Activated T-helper 2 cell treated with anti-CD3 and anti-CD28 coated beads, Interferon-gamma antibody, Interleukin-2, Interleukin-4, amounts not matched to agents 10 μg/mL and 5 μg/mL and 100 μg/mL, durations not matched to agents 14 hours and 24 hours and 36 hours (primary cell): ENCODE results near the gene ATF1. TPM values are rescaled to one million over a fixed set of nuclear protein-coding genes. Genes with fewer than 3 reads are reported as not detected.
A peak's percentile ranks its signal among the peaks of the same experiment; 100 is the strongest.

Experiments used
- DNase-seq: peaks from one replicate; pipeline ENCODE4 v3.0.0; 2021; ENCODE audit warnings: low spot score
- H3K27ac Mint-ChIP-seq: one replicate; pipeline ENCODE4 v1.8.0; 2021; ENCODE audit warnings: mixed read lengths
- H3K27me3 Mint-ChIP-seq: one replicate; pipeline ENCODE4 v1.8.0; 2021; ENCODE audit warnings: low read depth, mixed read lengths
- H3K36me3 Mint-ChIP-seq: one replicate; pipeline ENCODE4 v1.8.0; 2021; ENCODE audit warnings: low read depth, mixed read lengths
- H3K4me1 Mint-ChIP-seq: one replicate; pipeline ENCODE4 v1.8.0; 2021; ENCODE audit warnings: low read depth, mixed read lengths
- H3K4me3 Mint-ChIP-seq: one replicate; pipeline ENCODE4 v1.8.0; 2021; ENCODE audit warnings: low read depth, mild to moderate bottlenecking, moderate library complexity, mixed read lengths
- H3K9me3 Mint-ChIP-seq: one replicate; pipeline ENCODE4 v1.8.0; 2021; ENCODE audit warnings: mixed read lengths
- intact Hi-C: fragments of 100-400 bp; cut with micrococcal nuclease; formaldehyde crosslinking; loops from one replicate; pipeline ENCODE4 v1.15.1; 2023
- total RNA-seq: library from RNA; stranded (reverse); gene quantifications from 2 replicates; pipeline ENCODE4 v1.2.3, GENCODE V29; 2022

The ATF1 gene
- total RNA-seq: 58.8 and 63.0 TPM in 2 replicates

DNA sequence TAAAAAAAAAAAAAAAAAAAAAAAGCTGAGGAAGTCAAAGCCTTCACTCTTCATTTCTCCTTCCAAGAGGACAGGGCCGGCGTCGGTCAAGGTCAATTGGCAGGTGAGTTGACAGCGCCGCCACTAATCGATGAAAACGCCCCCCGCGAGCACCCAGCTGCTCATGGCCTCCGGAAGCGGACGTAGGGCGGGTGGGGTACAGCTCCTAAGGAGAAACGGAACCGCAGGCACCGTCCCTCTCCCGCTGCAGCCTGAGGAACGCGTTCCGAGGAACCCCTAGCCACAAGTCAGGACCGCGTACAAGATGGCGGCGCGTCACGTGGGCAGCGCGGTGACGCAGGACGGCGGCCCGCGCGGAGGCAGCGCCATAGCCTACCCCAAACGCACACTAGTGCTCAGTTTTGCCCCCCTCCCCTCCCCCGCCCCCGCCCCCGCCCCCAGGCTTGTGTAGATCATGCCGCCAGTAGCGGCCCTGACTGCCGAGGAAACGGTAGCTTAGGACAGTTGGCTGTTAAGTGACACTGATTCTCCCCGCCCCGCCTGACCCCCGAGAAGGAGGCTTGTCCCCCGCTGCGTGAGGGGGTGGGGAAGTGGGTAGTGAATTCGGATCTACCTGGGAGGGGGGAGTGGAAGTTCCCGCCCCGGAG, at the start of gene ATF1:
ATF1 (plus strand) TSS at position 463 of the 647 bp plus-strand sequence. CDS start 16,045 bp downstream, outside the sequence.
- peak; percentile 89 for DNase-seq
- H3K9me3 Mint-ChIP-seq: peaks cover under 1% of the 10 kb centered on the region
- peak within 1 kb of the TSS; percentile 98 for H3K4me3 Mint-ChIP-seq
- H3K27ac Mint-ChIP-seq: peak within 1 kb of the TSS; percentile 97
- peaks cover 17% of the 10 kb centered on the region for H3K36me3 Mint-ChIP-seq
- intact Hi-C loops: loop anchor here (2.0 to 10.0 kb wide), 6 partner anchors 21 to 561 kb away; partner anchors contain the start of genes BIN2, CSRNP2 and DIP2B
- no peaks in the 10 kb centered on the region for H3K27me3 Mint-ChIP-seq
- H3K4me1 Mint-ChIP-seq: peaks cover 23% of the 10 kb centered on the region

DNA sequence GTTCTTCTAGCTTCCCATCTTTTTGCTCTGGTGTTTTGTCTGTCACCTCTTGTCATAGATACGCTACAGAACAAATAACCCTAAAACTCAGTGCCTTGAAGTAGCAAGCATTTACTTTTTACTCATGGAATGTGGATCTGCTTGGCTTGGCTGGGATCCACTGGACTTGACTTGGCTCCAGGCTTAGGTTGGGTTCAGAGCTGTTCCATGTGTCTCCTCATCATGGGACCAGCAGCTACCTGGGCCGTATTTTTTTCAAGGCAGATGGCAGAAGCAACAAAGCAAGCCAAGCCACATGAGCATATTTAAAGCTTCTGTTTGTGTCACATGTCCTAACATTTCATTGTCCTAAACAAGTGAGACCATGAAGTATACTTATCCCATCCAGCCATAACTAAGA, 48.7 kb upstream of the ATF1 start:
- Mint-ChIP-seq H3K27ac (no peak overlapping the region), H3K36me3 (peaks cover 34% of the 10 kb centered on the region), H3K27me3 (no peaks in the 10 kb centered on the region), H3K9me3 (no peaks in the 10 kb centered on the region), H3K4me1 (no peaks in the 10 kb centered on the region), H3K4me3 (no peak overlapping the region)
- intact Hi-C loops: no loop called here
- no peak for DNase-seq

DNA sequence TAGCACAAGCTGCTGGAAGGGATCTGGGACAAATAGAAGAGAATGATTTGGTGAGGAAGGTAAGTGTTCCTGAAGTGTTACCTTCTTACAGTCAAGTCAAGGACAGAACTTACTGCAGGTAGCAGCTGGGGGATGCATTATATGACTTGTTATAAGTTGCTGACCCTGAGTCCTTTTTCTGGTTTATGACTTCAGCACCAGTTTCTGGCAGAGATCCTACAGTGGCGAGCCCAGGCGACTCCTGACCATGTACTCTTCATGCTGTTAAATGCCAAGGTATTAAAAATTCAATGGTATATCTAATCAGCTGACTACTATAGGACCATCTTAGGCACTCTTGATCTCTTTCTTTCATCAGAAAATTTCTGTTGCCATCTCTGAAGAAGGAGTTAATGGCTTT, 45.1 kb upstream of the ATF1 start:
- intact Hi-C loops: no loop called here
- H3K27me3 Mint-ChIP-seq: no peaks in the 10 kb centered on the region

DNA sequence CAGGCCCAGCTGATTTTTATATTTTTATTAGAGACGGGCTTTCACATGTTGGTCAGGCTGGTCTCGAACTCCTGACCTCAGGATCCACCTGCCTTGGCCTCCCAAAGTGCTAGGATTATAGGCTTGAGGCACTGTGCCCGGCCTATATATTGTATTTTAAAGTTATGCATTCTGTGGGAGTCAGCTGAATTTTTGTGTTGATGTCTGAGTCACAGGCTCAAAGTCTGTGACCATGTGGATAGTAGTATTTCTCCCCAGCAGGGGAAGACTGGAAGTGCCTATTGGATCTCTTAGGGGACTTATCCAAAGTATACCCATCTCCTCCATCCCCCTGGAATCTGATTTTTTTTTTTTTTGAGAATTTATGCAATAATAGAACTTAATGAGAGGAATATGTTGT, 43.8 kb upstream of the ATF1 start:
- Mint-ChIP-seq H3K27me3 (no peaks in the 10 kb centered on the region), H3K4me3 (no peak overlapping the region), H3K27ac (no peak overlapping the region), H3K4me1 (peaks cover 4% of the 10 kb centered on the region), H3K36me3 (peaks cover 53% of the 10 kb centered on the region), H3K9me3 (no peaks in the 10 kb centered on the region)
- DNase-seq: no peak
- intact Hi-C loops: no loop called here

More for the DNA sequence above, 45.1 kb upstream of the ATF1 start:
- Mint-ChIP-seq H3K36me3 (peaks cover 48% of the 10 kb centered on the region), H3K27ac (no peak overlapping the region), H3K4me1 (peaks cover 4% of the 10 kb centered on the region), H3K4me3 (no peak overlapping the region), H3K9me3 (no peaks in the 10 kb centered on the region)
- DNase-seq: no peak

DNA sequence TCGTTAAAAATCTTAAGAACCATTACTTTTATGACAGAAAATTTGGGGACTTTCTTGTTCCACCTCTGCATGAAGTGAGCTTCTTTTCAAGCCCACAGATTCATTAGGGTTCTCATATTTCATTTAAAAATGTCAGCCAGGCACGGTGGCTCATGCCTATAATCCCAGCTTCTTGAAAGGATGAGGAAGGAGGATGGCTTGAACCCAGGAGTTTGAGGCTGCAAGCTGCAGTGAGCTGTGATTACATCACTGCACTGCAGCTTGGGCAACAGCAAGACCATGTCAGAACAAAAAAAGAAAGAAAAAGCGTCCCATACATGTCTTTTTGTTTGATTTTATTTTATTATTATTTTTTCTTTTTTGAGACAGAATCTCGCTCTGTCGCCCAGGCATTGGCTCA, 43.4 kb upstream of the ATF1 start:
- no peak overlapping the region for H3K27ac Mint-ChIP-seq
- H3K4me1 Mint-ChIP-seq: peaks cover 4% of the 10 kb centered on the region
- DNase-seq: no peak
- H3K36me3 Mint-ChIP-seq: peaks cover 53% of the 10 kb centered on the region
- H3K4me3 Mint-ChIP-seq: no peak overlapping the region
- intact Hi-C loops: no loop called here
- H3K27me3 Mint-ChIP-seq: no peaks in the 10 kb centered on the region
- H3K9me3 Mint-ChIP-seq: no peaks in the 10 kb centered on the region

DNA sequence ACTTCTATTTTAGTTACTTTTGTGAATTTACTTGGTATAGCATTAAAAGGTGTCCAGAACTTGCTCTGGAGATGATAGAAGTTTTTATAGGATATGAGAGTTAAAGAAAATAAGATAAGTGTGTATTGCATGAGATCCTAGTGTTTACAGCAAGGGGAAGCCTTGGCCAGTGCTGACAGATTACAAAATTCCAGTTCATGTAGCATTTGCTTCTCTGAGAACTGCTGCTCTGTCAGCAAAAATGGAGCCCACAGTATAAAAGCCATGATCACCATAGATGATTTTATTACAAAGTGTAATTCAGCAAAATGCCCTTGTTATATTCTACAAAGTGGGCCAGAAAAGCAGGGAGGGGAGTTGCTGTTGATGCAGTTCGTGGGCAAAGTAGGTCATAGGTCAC, 40.0 kb upstream of the ATF1 start:
- H3K4me3 Mint-ChIP-seq: no peak overlapping the region
- H3K4me1 Mint-ChIP-seq: peaks cover 4% of the 10 kb centered on the region
- intact Hi-C loops: no loop called here
- no peaks in the 10 kb centered on the region for H3K27me3 Mint-ChIP-seq
- H3K36me3 Mint-ChIP-seq: peaks cover 61% of the 10 kb centered on the region
- H3K9me3 Mint-ChIP-seq: no peaks in the 10 kb centered on the region
- no peak overlapping the region for H3K27ac Mint-ChIP-seq
- DNase-seq: no peak

DNA sequence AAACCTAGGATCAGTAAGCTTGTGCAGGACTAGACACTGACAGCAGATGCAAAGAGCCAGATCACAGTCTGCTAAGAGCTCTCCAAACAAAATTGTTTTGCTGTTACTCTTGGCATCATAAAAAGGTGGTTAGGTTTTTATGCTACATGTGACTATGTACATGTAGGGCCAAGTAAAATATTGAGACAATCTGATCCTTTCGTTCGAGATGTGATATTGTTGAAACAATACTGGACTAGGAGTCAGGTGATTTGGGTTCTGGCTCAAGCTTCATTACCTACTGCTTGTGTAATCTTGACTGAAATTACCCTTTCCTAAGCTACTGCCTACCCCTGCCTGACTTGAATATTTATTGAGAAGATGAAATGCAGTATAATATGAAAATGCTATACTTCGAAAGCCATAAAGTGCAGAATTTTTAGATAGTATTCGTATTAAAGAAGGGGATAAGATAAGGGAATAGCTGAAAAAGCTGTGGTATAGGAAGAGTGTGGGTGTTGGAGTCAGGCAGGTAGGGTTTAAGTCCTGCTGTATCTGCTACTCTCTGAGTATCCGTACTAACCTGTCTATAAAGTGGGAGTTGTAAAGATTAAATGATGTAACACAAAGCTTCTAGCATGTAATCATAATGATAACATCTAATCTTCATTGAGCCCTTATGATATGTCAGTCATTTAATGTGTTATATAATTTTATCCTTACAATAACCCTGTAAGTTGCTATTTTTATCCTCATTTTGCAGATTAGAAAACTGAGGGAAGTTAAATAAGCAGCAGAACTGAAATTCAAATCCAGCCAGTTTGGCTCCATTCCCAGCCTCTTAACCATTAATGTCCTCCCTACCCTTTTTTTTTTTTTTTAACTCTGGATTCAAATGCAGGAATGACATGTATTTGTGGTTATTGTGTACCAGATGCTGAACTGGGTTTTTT, 38.6 kb upstream of the ATF1 start:
- H3K27me3 Mint-ChIP-seq: no peaks in the 10 kb centered on the region
- no peak overlapping the region for H3K27ac Mint-ChIP-seq
- H3K9me3 Mint-ChIP-seq: no peaks in the 10 kb centered on the region
- intact Hi-C loops: no loop called here
- DNase-seq: no peak
- H3K36me3 Mint-ChIP-seq: peaks cover 67% of the 10 kb centered on the region
- H3K4me1 Mint-ChIP-seq: peaks cover 4% of the 10 kb centered on the region
- H3K4me3 Mint-ChIP-seq: no peak overlapping the region

DNA sequence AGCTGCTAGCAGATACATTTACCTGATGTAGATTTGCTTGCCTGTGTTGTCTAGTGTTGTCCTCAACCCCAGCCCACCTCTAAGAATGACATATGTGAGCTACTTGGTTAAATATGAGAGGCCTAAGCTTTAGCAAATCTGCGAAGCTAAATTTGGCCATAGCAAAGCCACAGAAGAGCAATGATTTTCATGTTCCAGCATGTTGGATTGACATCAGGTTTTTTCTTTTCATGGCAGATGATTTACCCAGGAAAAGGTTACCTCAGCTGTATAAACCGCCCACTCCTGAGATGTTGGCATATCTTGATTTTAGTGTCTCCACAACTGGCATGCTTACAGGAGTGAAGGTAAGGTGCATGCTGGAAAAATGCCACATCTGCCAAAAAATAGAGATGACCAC, 36.4 kb upstream of the ATF1 start:
- no peak for DNase-seq
- peaks cover 4% of the 10 kb centered on the region for H3K4me1 Mint-ChIP-seq
- H3K4me3 Mint-ChIP-seq: no peak overlapping the region
- peaks cover 69% of the 10 kb centered on the region for H3K36me3 Mint-ChIP-seq
- intact Hi-C loops: no loop called here
- H3K9me3 Mint-ChIP-seq: no peaks in the 10 kb centered on the region
- H3K27me3 Mint-ChIP-seq: no peaks in the 10 kb centered on the region
- no peak overlapping the region for H3K27ac Mint-ChIP-seq

DNA sequence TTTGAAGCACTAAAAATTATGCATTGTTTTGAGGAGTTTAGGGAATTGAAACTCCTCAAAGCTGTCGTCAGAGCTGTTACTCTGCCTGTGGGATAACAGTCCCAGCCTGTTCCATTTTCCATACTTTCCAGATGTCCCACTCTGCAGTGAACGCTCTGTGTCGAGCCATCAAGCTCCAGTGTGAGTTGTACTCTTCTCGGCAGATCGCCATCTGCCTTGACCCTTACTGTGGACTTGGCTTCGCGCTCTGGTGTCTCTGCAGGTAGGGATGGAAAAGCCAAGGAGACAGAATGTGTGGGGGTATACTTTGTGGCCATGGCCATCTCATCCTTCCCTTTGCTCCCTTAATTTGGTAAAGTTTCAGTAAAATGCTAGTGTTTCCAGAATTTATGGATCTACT, 35.5 kb upstream of the ATF1 start:
- H3K36me3 Mint-ChIP-seq: peaks cover 63% of the 10 kb centered on the region
- no peaks in the 10 kb centered on the region for H3K9me3 Mint-ChIP-seq
- intact Hi-C loops: no loop called here
- no peak for DNase-seq
- no peak overlapping the region for H3K27ac Mint-ChIP-seq
- no peaks in the 10 kb centered on the region for H3K27me3 Mint-ChIP-seq
- H3K4me3 Mint-ChIP-seq: no peak overlapping the region
- no peaks in the 10 kb centered on the region for H3K4me1 Mint-ChIP-seq

DNA sequence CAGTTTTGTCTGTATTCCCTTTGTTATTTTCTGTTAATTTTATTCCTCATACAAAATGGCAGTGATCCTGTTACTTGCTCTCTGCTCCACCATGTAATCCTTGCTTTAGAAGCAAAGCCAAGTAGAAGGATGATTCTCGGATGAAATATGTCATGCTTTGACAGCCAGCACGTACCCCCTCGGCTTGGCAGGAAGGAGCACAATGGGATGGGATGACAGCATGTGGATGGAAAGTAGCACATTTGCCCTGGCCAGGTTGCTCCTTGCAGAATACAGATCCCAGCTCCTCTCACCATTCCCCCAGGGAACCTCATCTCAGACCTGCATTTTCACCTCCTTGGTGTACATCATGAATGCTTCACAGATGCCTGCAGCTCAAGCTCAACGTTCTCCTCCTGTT, 35.1 kb upstream of the ATF1 start:
- Mint-ChIP-seq H3K27ac (no peak overlapping the region), H3K4me3 (no peak overlapping the region), H3K27me3 (no peaks in the 10 kb centered on the region), H3K4me1 (no peaks in the 10 kb centered on the region), H3K9me3 (no peaks in the 10 kb centered on the region), H3K36me3 (peaks cover 59% of the 10 kb centered on the region)
- intact Hi-C loops: no loop called here
- no peak for DNase-seq

DNA sequence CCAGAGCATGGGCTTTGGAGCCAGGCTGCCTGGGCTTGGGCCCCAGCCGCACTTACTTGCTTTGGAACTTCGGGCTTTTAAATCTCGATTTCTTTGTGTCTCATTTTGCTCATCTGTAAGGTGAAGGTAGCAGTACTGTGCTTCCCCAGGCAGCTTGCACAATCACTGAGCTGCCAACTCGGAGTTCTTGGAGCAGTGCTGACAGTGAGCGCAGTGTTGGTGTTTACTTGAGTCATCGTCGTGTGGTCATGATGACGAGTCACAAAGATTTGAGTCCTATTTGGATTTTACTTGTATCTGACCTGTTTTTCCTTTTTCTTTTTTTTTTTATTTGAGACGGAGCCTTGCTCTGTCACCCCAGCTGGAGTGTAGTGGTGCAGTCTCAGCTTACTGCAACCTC, 31.3 kb upstream of the ATF1 start:
- no peaks in the 10 kb centered on the region for H3K9me3 Mint-ChIP-seq
- no peak overlapping the region for H3K27ac Mint-ChIP-seq
- H3K4me1 Mint-ChIP-seq: no peaks in the 10 kb centered on the region
- H3K27me3 Mint-ChIP-seq: no peaks in the 10 kb centered on the region
- no peak for DNase-seq
- no peak overlapping the region for H3K4me3 Mint-ChIP-seq
- intact Hi-C loops: loop anchor here (10.0 kb wide), 1 partner anchor 228 kb away; the partner anchor contains the start of gene DIP2B
- H3K36me3 Mint-ChIP-seq: peaks cover 58% of the 10 kb centered on the region

DNA sequence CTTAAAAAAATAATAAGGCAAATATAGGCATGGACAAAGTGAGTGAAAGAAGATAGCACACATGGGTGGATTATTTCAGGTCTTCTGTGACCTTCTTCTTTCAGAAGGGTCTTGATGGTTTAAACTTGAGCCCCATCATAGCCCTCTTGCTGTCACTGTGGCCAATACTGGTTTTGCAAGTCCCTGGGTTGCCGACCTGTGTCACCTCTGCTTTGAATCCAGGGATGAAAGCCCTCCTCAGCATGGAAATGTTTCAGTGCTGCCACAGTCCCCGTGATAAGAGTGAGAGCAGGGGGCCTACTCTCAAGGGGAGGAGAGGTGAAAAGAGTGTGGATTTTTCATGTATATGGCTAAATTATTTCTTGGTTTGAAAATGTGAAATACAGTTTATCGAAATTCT, 30.2 kb upstream of the ATF1 start:
- Mint-ChIP-seq H3K27me3 (no peaks in the 10 kb centered on the region), H3K9me3 (no peaks in the 10 kb centered on the region), H3K4me1 (no peaks in the 10 kb centered on the region), H3K4me3 (no peak overlapping the region), H3K36me3 (peaks cover 52% of the 10 kb centered on the region), H3K27ac (no peak overlapping the region)
- no peak for DNase-seq
- intact Hi-C loops: loop anchor here (10.0 kb wide), 1 partner anchor 229 kb away; the partner anchor contains the start of gene DIP2B
